Brain microvascular endothelial cell (primary cell): ENCODE measurements around the gene AJUBA.

Experiments used
- DNase-seq: peaks from one replicate; pipeline ENCODE4 v3.0.0-alpha.2; 2020
- H3K27ac ChIP-seq: fragments of 250-450 bp; sonication (Bioruptor Pico); 2 replicates; pipeline ENCODE4 v1.5.1; 2020; ENCODE audit warnings: mild to moderate bottlenecking, moderate library complexity
- H3K27me3 ChIP-seq: fragments of 250-450 bp; sonication (Bioruptor Pico); replicated peaks from 2 replicates; pipeline ENCODE4 v1.5.1; 2020; ENCODE audit warnings: mild to moderate bottlenecking
- H3K36me3 ChIP-seq: fragments of 250-450 bp; sonication (Bioruptor Pico); replicated peaks from 2 replicates; pipeline ENCODE4 v1.5.1; 2020; ENCODE audit warnings: mild to moderate bottlenecking
- H3K4me3 ChIP-seq: 2 replicates; pipeline ENCODE4 v1.5.1; 2011; ENCODE audit warnings: low read depth, mild to moderate bottlenecking, control low read depth, low read length, moderate library complexity
- CTCF ChIP-seq: IDR thresholded peaks from 2 replicates; pipeline ENCODE4 v1.5.1; 2011; ENCODE audit warnings: low read depth, mild to moderate bottlenecking, moderate library complexity, low read length, control low read depth, inconsistent platforms; ENCODE audit errors: missing control alignments
- in situ Hi-C: cut with HindIII; loops from 2 replicates; pipeline ENCODE4 v1.10.0; 2017; ENCODE audit warnings: low sequenced_read_pairs, low pct_ligation_motif_present

Gene AJUBA

GRCh38 chr14:22982477-22983245 is at the start of gene AJUBA:
Gene AJUBA (minus strand): TSS chr14:22982551. CDS start chr14:22982266, 285 bp downstream.
- in situ Hi-C loops = loop anchor here (10.0 kb wide), 1 partner anchor 62 kb away; the partner anchor contains the start of gene PSMB11
- no peaks in the 10 kb centered on the region for H3K27me3 ChIP-seq
- peaks cover 2% of the 10 kb centered on the region for H3K36me3 ChIP-seq
- peak within 1 kb of the TSS; percentile 48 for H3K27ac ChIP-seq
- peak within 1 kb of the TSS; percentile 83 for H3K4me3 ChIP-seq
- TF ChIP-seq CTCF = peak; percentile 26
- peak; percentile 83 for DNase-seq

- Histone ChIP-seq H3K36me3 (peaks cover 56% of the 10 kb centered on the region), H3K27ac (no peak overlapping the region), H3K4me3 (no peak overlapping the region), H3K27me3 (no peaks in the 10 kb centered on the region)
- in situ Hi-C loops = no loop called here
- no peak for DNase-seq
- no peak for TF ChIP-seq CTCF
These were observed 48.6 kb upstream of the AJUBA start for GRCh38 chr14:23030936-23031335.

- DNase-seq = no peak
- H3K36me3 ChIP-seq = peaks cover 61% of the 10 kb centered on the region
- in situ Hi-C loops = no loop called here
- no peak for TF ChIP-seq CTCF
- no peaks in the 10 kb centered on the region for H3K27me3 ChIP-seq
- H3K27ac ChIP-seq = no peak overlapping the region
- H3K4me3 ChIP-seq = no peak overlapping the region
These were observed 46.4 kb upstream of the AJUBA start for GRCh38 chr14:23028799-23029198.

GRCh38 chr14:23025151-23025814 is 42.9 kb upstream of the AJUBA start:
- no peak for TF ChIP-seq CTCF
- Histone ChIP-seq H3K4me3 (no peak overlapping the region), H3K27me3 (no peaks in the 10 kb centered on the region), H3K27ac (no peak overlapping the region), H3K36me3 (peaks cover 36% of the 10 kb centered on the region)
- no peak for DNase-seq
- in situ Hi-C loops = no loop called here

GRCh38 chr14:23024612-23025075 is 42.3 kb upstream of the AJUBA start:
- DNase-seq = no peak

More at GRCh38 chr14:23024612-23025075, 42.3 kb upstream of the AJUBA start:
- in situ Hi-C loops = no loop called here
- Histone ChIP-seq H3K36me3 (peaks cover 31% of the 10 kb centered on the region), H3K27me3 (no peaks in the 10 kb centered on the region), H3K4me3 (no peak overlapping the region), H3K27ac (no peak overlapping the region)
- no peak for TF ChIP-seq CTCF
